ENCODE measurements around the gene PI16.

DNA sequence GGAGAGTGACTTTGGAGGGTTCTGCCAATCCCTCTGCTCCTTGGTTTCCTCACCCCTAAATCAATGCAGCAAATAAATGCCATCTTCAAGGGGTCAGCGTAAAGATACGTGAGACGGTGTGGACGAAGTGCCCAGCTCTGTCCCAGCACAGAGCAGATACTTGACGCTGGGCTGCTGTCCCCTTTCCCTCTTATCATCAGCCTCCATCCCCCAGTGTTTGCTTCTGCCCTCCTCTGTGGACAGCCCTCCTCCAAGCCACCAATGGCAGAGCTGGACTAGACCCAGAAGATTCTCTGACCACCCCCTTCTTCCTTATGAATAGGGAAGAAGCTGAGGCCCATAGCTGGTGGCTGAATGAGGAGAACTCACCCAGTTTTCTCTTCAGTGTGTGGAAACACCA lies 17.7 kb upstream of the PI16 start:
- TF ChIP-seq YY1 (IDR thresholded peaks at IDR 0.05; ENCODE audit: insufficient read depth, insufficient read length) (no peak), ZNF274 (IDR thresholded peaks at IDR 0.05; ENCODE audit: low read depth, low read length) (no peak)

All from NT2/D1 (cell line).